GM12878 (cell line): ENCODE measurements around the gene CROCC.

Experiments used
- EP300 ChIP-seq, 2 experiments: fragments of 150-350 bp in 1 of 2; IDR thresholded peaks; 2 replicates each; pipeline ENCODE4 v1.6.1; 2011 to 2012; ENCODE audit warnings: low read depth in 2 of 2, low read length in 2 of 2, borderline replicate concordance in 1 of 2, improper control_type of control experiment in 1 of 2, inconsistent platforms in 1 of 2; ENCODE audit not compliant: control insufficient read depth in 1 of 2
- RCOR1 ChIP-seq: conservative IDR thresholded peaks from 2 replicates; pipeline ENCODE4 v1.6.1; 2012; ENCODE audit warnings: low read depth, low read length, improper control_type of control experiment
- TARDBP ChIP-seq: IDR thresholded peaks from 2 replicates; pipeline ENCODE4 v1.6.1; 2016; ENCODE audit warnings: borderline replicate concordance
- TF ChIP-seq, protein P1 (sequence below): IDR thresholded peaks from 2 replicates; pipeline ENCODE4 v1.6.1; 2012; ENCODE audit warnings: low read depth, low read length, improper control_type of control experiment

DNA sequence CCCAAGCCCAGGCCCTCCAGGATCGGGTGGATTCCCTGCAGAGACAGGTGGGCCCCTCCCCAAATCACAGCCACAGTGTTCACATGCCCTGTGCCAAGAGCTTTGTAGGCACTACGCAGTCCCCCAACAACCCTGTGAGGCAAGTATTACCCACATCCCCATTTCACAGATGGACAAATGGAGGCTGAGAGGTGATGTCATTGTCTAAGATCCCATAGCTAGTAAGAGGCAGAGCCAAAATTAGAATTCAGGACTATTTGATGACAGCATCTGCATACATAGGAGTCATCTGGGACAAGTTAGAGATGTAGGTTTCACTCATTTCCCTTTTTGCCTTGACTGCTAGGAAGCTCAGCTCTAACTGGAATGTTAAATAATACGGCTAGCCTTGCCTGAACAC is 46.6 kb downstream of the CROCC start:
- TF ChIP-seq EP300 (IDR thresholded peaks at IDR 0.05; ENCODE audit: borderline replicate concordance in 1 of 2, control insufficient read depth in 1 of 2, low read depth in 2 of 2, low read length in 2 of 2) (no peak), TARDBP (no peak), RCOR1 (no peak)
- TF ChIP-seq, protein P1, sequence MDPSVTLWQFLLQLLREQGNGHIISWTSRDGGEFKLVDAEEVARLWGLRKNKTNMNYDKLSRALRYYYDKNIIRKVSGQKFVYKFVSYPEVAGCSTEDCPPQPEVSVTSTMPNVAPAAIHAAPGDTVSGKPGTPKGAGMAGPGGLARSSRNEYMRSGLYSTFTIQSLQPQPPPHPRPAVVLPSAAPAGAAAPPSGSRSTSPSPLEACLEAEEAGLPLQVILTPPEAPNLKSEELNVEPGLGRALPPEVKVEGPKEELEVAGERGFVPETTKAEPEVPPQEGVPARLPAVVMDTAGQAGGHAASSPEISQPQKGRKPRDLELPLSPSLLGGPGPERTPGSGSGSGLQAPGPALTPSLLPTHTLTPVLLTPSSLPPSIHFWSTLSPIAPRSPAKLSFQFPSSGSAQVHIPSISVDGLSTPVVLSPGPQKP, result no peak
